Retinal pigment epithelial cell (primary cell): ENCODE results near the gene SGSH.

Experiments used
- DNase-seq: peaks from one replicate; pipeline ENCODE4 v3.0.0-alpha.2; 2010; ENCODE audit warnings: low read depth
- H3K4me3 ChIP-seq: 2 replicates; pipeline ENCODE4 v1.5.1; 2011; ENCODE audit warnings: mild to moderate bottlenecking, low read length, control low read depth, moderate library complexity
- TF ChIP-seq, protein P1 (sequence below): conservative IDR thresholded peaks from 2 replicates; pipeline ENCODE4 v1.5.1; 2011; ENCODE audit warnings: low read depth, low read length, control low read depth, inconsistent platforms

Gene SGSH

DNA sequence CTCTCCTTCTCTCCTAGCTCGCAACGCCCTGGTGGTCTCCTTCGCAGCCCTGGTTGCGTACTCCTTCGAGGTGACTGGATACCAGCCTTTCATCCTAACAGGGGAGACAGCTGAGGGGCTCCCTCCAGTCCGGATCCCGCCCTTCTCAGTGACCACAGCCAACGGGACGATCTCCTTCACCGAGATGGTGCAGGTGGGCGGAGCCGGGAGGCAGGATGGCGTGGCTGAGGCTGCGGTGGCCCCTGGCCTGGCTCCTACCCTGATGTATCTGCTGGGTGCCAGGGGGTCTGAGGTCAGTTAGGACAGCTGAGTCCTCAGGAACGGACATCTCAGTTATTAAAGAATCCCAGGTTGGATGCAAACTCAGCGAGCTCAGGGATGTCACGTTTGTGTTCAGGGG, 16.8 kb upstream of the SGSH start:
- DNase-seq: no peak
- H3K4me3 ChIP-seq: no peak overlapping the region
- TF ChIP-seq, protein P1, sequence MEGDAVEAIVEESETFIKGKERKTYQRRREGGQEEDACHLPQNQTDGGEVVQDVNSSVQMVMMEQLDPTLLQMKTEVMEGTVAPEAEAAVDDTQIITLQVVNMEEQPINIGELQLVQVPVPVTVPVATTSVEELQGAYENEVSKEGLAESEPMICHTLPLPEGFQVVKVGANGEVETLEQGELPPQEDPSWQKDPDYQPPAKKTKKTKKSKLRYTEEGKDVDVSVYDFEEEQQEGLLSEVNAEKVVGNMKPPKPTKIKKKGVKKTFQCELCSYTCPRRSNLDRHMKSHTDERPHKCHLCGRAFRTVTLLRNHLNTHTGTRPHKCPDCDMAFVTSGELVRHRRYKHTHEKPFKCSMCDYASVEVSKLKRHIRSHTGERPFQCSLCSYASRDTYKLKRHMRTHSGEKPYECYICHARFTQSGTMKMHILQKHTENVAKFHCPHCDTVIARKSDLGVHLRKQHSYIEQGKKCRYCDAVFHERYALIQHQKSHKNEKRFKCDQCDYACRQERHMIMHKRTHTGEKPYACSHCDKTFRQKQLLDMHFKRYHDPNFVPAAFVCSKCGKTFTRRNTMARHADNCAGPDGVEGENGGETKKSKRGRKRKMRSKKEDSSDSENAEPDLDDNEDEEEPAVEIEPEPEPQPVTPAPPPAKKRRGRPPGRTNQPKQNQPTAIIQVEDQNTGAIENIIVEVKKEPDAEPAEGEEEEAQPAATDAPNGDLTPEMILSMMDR: no peak

DNA sequence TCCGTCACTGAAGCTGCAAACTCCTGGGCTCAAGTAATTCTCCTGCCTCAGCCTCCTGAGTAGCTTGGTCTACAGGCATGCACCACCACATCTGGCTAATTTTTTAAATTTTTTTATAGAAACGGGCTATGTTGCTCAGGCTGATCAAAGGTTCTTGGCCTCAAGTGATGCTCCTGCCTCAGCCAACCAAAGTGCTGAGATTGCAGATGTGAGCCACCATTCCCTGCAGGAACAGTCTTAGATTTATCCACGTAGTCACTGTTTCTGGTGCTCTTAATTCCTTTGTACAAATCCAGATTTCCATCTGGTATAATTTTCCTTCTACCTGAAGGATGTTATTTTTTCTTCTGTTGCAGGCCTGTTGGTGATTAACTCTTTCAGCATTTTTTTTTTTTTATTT, 13.1 kb upstream of the SGSH start:
- no peak overlapping the region for H3K4me3 ChIP-seq
- no peak for DNase-seq
- TF ChIP-seq, protein P1: no peak

DNA sequence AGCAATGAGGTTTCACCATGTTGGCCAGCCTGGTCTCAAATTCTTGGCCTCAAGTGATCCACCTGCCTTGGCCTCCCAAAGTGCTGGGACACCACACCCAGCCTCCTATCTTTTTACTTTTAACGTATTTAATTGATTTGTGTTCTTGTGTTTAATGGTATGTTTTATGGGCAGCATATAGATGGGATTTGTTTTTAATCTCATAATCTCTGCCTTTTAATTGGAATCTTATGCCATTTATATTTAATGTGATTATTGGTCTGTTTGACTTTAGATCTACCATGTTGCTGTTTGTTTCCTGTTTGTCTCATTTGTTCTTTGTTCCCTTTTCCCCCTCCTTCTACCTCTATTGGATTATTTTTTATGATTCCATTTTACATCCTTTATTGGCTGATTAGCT, 12.3 kb upstream of the SGSH start:
- TF ChIP-seq, protein P1: no peak
- DNase-seq: no peak
- H3K4me3 ChIP-seq: no peak overlapping the region

DNA sequence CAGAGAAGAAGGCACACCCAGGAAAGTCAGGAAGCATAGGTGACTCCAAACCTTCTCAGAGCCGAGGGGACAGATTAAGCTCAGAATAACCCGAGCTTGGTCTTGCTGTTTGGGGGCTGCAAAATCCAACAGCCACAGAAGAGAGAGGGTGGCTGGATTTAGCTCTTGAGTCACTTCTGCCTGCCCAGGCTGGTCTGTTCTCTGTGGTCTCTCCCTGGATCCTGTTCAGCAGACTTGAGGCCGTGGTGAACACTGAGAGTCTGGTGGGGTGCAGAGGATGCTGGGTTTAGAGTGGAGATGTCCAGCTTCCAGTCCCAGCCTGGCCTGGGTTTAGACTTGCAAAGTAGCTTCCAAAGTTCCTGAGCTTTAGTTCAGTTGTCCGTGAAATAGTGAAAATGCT, 8.9 kb upstream of the SGSH start:
- TF ChIP-seq, protein P1: no peak
- no peak overlapping the region for H3K4me3 ChIP-seq
- no peak for DNase-seq

DNA sequence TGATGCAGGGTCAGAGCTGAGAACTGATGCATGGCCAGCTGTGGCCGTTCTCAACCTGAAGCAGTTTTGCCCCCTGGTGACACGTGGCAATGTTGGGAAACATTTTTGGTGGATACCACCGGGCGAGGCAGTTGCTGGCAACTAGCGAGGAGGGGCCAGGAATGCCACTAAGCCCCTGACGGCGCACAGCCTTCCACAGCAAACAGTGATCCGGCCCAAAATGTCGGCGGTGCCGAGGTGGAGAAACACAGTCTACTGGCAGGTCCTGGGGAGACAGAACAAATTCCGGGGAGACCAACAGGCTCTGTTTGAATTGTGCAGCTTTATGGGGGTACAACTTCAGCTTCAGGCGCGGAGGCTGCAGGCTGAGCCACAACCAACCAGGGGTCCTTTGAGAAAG, 8.3 kb upstream of the SGSH start:
- TF ChIP-seq, protein P1: no peak
- DNase-seq: no peak
- no peak overlapping the region for H3K4me3 ChIP-seq

DNA sequence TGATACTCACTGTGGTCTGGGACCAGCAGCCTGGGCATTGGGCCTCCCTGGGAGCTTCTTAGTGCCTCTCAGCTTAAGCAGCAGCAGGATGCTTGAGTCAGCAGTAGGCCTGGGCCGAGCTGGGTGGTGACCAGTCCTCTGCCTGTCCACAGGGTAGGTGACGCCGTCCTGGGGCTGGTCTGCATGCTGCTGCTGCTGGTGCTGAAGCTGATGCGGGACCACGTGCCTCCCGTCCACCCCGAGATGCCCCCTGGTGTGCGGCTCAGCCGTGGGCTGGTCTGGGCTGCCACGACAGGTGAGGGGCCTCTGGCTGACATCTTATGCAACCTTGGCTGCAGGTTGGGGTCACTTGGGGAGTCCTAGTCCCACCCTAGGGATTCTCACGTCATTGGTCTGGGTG, 7.5 kb upstream of the SGSH start:
- no peak for DNase-seq
- H3K4me3 ChIP-seq: no peak overlapping the region
- TF ChIP-seq, protein P1: no peak

DNA sequence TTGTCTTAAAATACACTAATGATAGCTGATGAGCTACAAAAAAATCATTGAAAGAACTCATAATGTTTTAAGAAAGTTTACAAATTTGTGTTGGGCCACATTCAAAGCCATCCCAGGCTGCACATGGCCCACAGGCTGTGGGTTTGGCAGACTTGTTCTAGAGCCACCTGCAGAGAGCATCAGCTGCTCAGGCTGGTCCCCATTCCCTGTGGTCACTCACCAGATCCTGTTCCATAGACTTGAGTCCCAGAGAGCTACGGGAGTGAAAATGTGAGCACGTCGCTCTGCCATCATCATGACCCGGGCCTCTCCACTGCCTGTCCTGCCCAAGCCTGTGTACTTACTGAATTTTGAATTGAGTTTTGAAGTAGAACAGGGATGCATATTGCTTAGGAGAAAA, 7.0 kb upstream of the SGSH start:
- TF ChIP-seq, protein P1: no peak
- no peak for DNase-seq
- no peak overlapping the region for H3K4me3 ChIP-seq
